Measurements from ENCODE around the gene ZNF385B.

- TF ChIP-seq CTCF (IDR thresholded peaks at IDR 0.05): peak; percentile 16 to 67
- TF ChIP-seq POLR2A (IDR thresholded peaks at IDR 0.05): no peak
- TF ChIP-seq EP300 (IDR thresholded peaks at IDR 0.05): no peak
- no peak for TF ChIP-seq POLR2AphosphoS5 (IDR thresholded peaks at IDR 0.05)
Measured at GRCh38 chr2:179410552-179411356, 450.7 kb downstream of the ZNF385B start.
